ENCODE data around the gene CUL1.

CUL1 gene

DNA sequence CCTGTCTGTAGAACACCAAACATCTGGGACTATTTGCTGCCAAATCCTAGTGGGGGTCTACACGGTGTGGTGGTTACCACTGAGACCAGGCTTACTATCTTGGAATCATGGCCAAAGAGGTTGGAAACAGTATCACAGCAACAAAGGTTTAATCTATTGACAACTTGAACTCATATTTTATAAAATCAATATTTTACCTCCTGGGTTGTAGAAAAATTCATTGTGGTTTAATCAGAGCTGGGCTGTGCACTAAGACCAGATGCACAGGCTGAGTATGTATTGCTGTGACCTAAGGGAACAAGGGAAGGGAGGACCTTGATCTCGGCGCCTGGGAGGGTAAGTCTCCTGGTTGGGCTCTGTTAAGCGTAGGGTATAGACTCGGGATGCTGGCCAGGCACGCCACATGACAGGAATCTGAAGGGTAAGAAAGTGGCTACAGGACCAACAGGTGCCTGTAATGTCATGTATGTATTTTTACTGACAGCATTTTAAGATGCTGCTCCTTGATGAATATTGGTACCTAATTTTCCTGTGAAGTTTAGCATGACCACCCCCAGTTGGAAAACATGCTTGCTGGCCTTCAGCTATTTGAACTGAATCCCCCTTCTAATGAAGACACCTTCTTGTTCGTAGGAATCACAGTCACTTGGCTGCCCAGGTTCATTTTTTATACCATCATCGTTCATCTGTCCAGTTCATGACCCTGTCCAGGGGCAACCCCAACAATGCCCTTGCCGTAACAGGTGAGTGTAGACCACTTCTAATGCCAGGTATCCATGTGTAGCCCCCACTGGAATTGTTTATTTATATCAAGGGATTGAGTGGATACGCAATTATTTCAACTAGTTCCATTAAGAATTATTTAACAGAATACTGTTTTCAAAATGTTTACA is 105.9 kb downstream of the CUL1 start:
- no peak for DNase-seq (ENCODE audit: low spot score)

- DNase-seq (ENCODE audit: low spot score) = no peak
Measured at GRCh38 chr7:148806187-148806586, 107.5 kb downstream of the CUL1 start.

GRCh38 chr7:148807436-148807835 is 108.7 kb downstream of the CUL1 start:
- DNase-seq (ENCODE audit: low spot score) = no peak

- DNase-seq (ENCODE audit: low spot score) = no peak
Measured at GRCh38 chr7:148809856-148810255, 111.2 kb downstream of the CUL1 start.

DNA sequence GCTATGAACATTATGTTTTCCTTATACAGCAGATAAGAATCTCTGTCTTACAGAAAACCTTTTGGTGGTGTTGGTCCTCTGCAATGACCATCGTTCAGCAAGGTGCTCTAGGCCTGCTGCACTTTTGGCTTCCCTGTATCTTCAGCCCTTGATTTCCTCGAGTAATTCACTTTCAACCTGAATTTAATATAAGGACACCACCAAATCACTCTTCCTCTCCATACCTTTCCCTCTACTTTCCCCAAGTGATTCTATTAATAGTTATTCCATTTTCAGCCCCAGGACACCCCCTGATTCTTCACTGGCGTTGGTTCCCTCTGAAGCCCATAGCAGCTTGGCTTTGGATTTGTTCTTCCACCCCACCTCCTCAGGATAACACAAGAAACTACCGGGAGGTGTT is 113.2 kb downstream of the CUL1 start:
- DNase-seq (ENCODE audit: low spot score) = no peak

- no peak for DNase-seq (ENCODE audit: low spot score)
Measured at GRCh38 chr7:148813890-148814289, 115.2 kb downstream of the CUL1 start.

GRCh38 chr7:148814922-148815559 is 116.3 kb downstream of the CUL1 start:
- DNase-seq (ENCODE audit: low spot score) = no peak

DNA sequence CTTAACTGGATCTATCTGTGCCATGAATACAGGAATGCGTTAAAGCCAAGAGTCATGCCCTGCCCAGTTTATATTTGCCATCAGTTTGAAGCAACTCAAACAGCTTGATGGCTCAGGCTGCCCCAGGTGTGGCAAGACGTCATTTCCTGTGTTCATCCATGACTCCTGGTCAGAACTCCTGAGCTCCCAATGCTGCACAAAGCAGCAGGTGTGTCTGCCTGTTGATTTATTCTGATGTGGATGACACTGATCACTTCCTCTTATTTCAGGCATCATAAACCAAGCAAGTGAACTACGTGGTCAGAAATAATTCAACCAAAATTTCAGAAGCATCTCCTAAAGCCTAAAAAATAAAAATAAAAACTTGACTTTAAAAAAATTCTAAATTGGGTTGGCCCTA is 116.9 kb downstream of the CUL1 start:
- no peak for DNase-seq (ENCODE audit: low spot score)

DNA sequence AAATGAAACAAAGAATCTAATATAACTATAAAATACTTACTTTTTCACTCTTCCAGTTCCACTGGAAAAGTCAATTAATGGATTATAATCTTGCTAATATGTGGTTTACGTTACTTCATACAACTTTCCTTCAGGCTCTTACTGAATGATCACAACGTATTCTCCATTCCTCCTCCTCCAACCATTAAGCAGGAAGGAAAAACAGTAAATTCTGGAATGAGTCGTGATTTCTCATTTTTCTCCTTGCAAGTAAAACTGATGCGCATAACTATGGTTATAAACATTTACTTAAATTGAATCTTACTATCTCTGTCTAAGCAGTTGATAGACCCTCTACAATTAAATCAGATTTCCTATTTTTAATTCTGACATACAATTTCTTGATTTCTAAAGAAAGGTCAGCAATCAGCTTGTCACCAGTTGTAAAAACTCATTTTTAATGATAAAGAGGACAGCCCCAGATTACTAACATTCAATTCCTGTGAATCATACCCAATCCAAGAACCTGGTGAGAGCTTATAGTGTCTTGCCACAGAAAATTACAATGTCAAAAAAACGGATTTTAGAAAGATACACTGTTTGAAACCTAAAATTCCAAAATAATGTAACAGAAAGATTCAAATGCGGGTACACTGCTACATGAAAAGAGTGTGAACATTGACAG is 121.1 kb downstream of the CUL1 start:
- DNase-seq (ENCODE audit: low spot score) = no peak

- DNase-seq (ENCODE audit: low spot score) = no peak
Measured at GRCh38 chr7:148821422-148821821, 122.7 kb downstream of the CUL1 start.

GRCh38 chr7:148824864-148825263 is 126.2 kb downstream of the CUL1 start:
- no peak for DNase-seq (ENCODE audit: low spot score)

- no peak for DNase-seq (ENCODE audit: low spot score)
Measured at GRCh38 chr7:148825338-148825737, 126.6 kb downstream of the CUL1 start.

GRCh38 chr7:148828965-148829364 is 130.3 kb downstream of the CUL1 start:
- DNase-seq (ENCODE audit: low spot score) = no peak

DNA sequence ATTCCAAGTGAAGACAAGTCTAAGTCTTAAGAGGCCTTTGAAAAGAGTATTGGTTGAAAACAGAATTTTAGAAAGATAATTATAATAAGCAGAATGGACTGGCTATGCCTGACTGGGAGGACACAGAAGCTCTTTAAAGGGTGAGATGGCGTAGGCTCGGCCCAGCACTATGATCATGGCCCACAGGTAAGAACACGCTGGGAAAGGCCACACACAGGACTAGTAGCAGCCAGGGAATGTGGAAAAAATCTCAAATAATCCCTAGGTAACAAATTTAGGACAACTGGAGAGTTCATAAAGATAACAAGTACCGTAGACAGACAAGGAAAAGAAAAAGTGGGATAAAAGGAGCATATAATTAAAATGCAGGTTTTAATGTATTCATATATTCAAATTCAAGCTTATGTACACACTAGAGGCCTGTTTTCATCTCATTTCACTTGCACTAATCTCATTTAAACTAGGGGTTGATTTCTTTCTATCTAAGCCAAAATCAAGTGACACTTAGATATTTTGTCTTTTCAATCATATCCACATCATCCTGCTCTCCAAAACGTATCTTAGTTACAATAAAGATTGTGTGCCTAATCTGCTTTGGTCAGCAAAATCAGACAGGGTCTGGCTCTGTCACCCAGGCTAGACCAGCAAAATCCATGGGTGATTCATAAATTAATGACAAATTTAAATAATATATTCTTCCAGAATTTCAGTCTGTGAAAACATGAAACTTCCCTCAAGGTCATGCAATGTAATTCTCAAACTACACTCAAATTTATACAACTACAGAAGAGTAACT is 132.4 kb downstream of the CUL1 start:
- DNase-seq (ENCODE audit: low spot score) = no peak

- DNase-seq (ENCODE audit: low spot score) = no peak
Measured at GRCh38 chr7:148831782-148832181, 133.1 kb downstream of the CUL1 start.

DNA sequence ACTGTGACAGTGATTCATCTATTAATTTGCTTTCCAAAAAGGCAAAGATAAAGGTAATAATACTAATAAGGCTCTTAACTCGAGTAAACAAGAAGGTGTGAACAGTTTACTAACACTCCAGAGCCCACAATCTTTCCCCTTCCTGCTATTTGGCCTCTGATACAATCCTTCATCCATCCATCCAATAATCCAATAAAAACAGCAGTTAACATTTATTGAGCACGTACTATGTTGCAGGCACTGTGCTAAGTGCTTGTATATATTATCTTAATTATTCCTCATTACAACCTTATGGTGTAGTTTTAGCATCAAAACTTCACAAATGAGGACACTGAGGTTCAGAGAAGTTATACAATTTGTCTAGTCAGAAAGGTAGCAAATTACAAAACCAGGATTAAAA is 135.9 kb downstream of the CUL1 start:
- DNase-seq (ENCODE audit: low spot score) = no peak

- DNase-seq (ENCODE audit: low spot score) = no peak
Measured at GRCh38 chr7:148835854-148836253, 137.2 kb downstream of the CUL1 start.

GRCh38 chr7:148838905-148839304 is 140.2 kb downstream of the CUL1 start:
- peak; percentile 16 for DNase-seq (ENCODE audit: low spot score)

DNA sequence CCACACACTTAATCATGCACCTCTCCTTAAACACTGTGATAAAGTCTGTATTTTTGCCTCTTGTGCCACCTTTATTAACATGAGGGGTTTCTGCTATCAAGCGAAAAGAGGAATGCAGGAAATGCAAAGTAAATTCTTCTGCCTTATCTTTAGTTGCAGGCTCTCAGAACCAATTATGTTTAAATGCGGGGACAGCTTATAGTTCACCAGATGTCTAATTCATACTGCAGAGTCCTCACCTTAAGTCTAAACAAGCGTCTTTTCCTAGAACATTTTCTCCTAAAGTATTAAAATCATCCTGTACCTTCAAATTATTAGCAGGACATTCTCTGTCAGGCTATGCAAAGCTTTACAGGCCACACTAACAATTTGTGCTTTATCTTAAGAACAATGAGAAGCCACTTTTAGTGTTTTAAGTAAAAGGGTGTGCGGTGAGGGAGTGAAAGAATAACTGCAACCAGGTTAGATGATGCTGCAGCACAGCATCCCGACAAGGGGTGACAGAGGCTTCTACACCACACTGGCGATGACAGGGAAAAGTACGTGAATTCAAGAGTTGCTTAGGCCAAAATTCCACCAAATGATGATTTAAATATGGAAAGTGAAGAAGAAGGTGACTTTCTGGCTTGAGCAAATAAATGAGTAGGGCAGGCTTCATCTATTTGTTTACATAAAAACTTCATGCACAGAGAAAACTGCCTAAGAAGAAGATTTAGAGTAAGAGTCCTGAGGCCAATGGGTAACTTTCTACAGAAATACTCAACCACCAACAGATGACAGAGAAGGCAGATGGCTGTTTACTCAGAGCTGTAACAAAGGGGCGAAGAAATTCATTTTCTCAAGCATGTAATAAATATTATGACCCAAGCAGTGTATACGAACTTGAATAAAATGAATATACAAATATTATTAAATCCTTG is 149.4 kb downstream of the CUL1 start:
- no peak for DNase-seq (ENCODE audit: low spot score)

DNA sequence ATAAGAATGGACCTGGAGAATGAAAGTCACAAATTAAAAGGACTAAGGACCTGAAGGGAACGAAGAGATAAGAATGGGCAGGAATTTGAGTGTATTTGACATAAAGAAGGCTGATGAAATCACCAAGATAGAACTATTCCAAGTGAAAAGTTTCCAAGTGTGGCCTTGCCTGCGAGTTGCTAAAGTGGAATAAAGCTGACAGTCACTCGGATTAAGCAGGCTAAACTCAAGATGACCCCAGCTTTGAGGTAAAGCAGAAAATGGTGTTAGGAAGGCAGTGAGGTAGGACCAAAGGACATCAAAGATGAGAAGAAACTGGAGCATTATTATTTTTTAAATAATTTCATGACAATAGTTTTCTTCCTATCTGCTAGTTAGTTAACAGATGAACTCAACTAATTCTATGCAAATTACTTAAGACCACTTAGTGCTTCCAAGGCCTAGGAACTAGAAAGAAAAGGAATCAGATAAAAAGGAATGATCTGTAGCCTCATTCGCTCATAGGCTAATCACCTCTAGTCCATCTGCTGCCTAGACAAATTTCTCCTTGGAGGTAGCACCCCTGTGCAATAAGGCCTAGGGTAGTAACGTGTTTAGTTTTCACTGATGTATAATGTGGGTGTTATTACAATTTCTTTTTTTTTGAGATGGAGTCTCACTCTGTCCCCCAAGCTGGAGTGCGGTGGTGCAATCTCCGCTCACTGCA is 150.8 kb downstream of the CUL1 start:
- no peak for DNase-seq (ENCODE audit: low spot score)
